ENCODE results near the gene CSNK2A3. TPM values are rescaled to one million over a fixed set of nuclear protein-coding genes. Genes with fewer than 3 reads are reported as not detected.

The CSNK2A3 gene
- total and polyA plus RNA-seq, 2 of the 13 experiments (the other 11 are each of a cell fraction or from before 2014, with no cell fraction given): 1.7 to 3.5 TPM

DNA sequence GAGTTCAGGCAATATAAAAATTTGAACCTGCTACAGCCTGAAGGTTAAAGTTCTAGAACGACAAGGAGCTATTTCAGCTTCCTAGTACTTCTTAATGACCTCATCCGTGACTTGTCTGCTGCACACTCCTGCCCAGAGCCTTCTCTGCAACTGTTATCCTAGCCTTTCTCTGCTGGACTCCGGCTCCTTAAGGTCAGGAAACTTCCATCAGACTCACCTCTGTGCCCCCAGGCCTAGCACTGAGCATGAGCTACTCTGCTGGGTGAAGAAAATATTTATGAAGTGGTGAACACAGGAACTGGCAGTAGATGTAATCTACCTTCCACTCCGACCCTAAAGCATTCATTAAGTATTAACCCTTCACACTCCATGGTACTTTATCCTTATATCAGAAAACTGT is 18.4 kb downstream of the CSNK2A3 start (continued):
- TF ChIP-seq, protein P1, sequence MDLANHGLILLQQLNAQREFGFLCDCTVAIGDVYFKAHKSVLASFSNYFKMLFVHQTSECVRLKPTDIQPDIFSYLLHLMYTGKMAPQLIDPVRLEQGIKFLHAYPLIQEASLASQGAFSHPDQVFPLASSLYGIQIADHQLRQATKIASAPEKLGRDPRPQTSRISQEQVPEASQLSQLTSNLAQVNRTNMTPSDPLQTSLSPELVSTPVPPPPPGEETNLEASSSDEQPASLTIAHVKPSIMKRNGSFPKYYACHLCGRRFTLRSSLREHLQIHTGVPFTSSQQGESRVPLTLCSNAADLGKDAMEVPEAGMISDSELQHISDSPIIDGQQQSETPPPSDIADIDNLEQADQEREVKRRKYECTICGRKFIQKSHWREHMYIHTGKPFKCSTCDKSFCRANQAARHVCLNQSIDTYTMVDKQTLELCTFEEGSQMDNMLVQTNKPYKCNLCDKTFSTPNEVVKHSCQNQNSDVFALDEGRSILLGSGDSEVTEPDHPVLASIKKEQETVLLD (CRISPR knock-in tag; IDR thresholded peaks at IDR 0.05; ENCODE audit: low read depth): no peak
- TF ChIP-seq HOXA5 (CRISPR knock-in tag; IDR thresholded peaks at IDR 0.05) (no peak), JUNB (CRISPR knock-in tag; IDR thresholded peaks at IDR 0.05; ENCODE audit: borderline replicate concordance) (no peak), JDP2 (CRISPR knock-in tag; IDR thresholded peaks at IDR 0.05; ENCODE audit: borderline replicate concordance) (no peak), ZNF382 (CRISPR knock-in tag; IDR thresholded peaks at IDR 0.05; ENCODE audit: borderline replicate concordance) (no peak), HMG20A (CRISPR knock-in tag; IDR thresholded peaks at IDR 0.05; ENCODE audit: borderline replicate concordance) (no peak), AKNA (CRISPR knock-in tag; IDR thresholded peaks at IDR 0.05; ENCODE audit: borderline replicate concordance) (no peak)

Measured in HepG2 (cell line).